C4-2B (cell line): ENCODE results near the gene CTSL.

ENCODE experiments used
- ZFX ChIP-seq: fragments of 450-650 bp; IDR thresholded peaks from 2 replicates; pipeline ENCODE4 v1.6.1; 2017
- TF ChIP-seq, protein P1 (sequence below): fragments of 450-650 bp; conservative IDR thresholded peaks from 2 replicates; pipeline ENCODE4 v1.5.1; 2017; ENCODE audit warnings: mild to moderate bottlenecking

DNA sequence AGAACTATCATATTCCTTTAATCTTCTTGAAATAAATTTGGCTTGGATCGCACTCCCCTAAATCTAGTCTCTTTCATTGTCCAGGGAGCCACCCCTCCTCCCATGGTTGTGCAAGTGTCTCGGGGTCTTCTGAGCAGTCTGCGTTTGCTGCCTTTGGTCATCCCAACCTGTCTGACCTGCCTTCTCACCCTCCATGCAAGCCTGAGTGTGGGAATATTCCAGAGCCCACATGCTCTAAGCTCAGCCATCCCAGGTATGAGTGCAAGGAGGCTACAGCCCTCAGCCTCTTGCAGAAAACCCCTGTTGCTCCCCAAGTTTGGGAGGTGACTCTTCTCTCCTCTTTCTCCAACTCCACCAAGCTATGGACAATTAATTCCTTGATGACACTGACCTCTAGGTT lies 7.7 kb upstream of the CTSL start:
- TF ChIP-seq, protein P1, sequence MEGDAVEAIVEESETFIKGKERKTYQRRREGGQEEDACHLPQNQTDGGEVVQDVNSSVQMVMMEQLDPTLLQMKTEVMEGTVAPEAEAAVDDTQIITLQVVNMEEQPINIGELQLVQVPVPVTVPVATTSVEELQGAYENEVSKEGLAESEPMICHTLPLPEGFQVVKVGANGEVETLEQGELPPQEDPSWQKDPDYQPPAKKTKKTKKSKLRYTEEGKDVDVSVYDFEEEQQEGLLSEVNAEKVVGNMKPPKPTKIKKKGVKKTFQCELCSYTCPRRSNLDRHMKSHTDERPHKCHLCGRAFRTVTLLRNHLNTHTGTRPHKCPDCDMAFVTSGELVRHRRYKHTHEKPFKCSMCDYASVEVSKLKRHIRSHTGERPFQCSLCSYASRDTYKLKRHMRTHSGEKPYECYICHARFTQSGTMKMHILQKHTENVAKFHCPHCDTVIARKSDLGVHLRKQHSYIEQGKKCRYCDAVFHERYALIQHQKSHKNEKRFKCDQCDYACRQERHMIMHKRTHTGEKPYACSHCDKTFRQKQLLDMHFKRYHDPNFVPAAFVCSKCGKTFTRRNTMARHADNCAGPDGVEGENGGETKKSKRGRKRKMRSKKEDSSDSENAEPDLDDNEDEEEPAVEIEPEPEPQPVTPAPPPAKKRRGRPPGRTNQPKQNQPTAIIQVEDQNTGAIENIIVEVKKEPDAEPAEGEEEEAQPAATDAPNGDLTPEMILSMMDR, result no peak
- no peak for TF ChIP-seq ZFX
